T-helper 2 cell treated with Interferon-gamma antibody and Interleukin-4, amounts not matched to agents 100 ng/mL and 5 ng/mL, for 36 hours (primary cell): ENCODE data around the gene RAD54L. TPM values are rescaled to one million over a fixed set of nuclear protein-coding genes. Genes with fewer than 3 reads are reported as not detected.
"Not testable (repeated sequence)": the region's sequence is repeated elsewhere in the genome, so short reads cannot be mapped to it uniquely, and the experiment has no call there.

ENCODE experiments used
- intact Hi-C: fragments of 100-400 bp; cut with micrococcal nuclease; formaldehyde crosslinking; loops from one replicate; pipeline ENCODE4 v1.15.1; 2023
- total RNA-seq: library from RNA; stranded (reverse); gene quantifications from 2 replicates; pipeline ENCODE4 v1.2.3, GENCODE V29; 2022

Gene RAD54L
- total RNA-seq, 1 donor from 2014 or later = 50.3 TPM

DNA sequence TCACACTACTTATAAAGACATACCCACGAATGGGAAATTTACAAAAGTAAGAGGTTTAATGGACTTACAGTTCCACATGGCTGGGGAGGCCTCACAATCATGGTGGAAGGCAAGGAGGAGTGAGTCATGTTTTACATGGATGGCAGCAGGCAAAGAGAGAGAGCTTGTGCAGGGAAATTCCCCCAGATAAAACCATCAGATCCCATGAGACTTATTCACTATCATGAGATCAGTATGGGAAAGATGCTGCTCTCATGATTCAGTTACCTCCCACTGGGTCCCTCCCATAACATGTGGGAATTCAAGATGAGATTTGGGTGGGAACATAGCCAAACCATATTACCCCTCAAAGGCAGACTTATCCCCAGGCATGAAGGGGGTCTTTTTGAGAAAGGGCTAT is 8.7 kb upstream of the RAD54L start:
- intact Hi-C loops = not testable (repeated sequence)

DNA sequence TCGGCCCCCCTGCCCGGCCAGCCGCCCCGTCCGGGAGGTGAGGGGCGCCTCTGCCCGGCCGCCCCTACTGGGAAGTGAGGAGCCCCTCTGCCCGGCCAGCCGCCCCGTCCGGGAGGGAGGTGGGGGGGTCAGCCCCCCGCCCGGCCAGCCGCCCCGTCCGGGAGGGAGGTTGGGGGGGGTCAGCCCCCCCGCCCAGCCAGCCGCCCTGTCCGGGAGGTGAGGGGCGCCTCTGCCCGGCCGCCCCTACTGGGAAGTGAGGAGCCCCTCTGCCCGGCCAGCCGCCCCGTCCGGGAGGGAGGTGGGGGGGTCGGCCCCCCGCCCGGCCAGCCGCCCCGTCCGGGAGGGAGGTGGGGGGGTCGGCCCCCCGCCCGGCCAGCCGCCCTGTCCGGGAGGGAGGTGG is 5.8 kb upstream of the RAD54L start:
- intact Hi-C loops = not testable (repeated sequence)

DNA sequence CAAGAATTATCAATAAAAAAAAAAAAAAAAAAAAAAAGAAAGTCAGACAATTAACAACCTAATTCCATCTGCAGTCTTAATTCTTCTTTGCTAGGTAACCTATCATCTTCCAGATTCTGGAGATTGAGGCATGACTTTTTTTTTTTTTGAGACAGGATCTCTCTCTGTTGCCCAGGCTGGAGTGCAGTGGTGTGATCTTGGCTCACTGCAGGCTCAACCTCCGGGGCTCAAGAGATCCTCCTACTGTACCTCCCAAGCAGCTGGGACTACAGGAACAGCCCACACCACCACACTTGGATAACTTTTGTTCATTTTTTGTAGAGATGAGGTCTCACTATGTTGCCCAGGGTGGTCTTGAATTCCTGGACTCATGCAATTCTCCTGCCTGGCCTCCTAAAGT is 4.6 kb upstream of the RAD54L start:
- intact Hi-C loops = no loop called here

GRCh38 chr1:46243831-46244230 is 3.7 kb upstream of the RAD54L start:
- intact Hi-C loops = not testable (repeated sequence)

GRCh38 chr1:46244656-46245371 is 2.7 kb upstream of the RAD54L start:
- intact Hi-C loops = no loop called here

- intact Hi-C loops = loop anchor here (2.0 kb wide), 1 partner anchor 907 kb away; no protein-coding TSS in a partner anchor
These were observed 1.4 kb upstream of the RAD54L start for GRCh38 chr1:46246136-46246535.

DNA sequence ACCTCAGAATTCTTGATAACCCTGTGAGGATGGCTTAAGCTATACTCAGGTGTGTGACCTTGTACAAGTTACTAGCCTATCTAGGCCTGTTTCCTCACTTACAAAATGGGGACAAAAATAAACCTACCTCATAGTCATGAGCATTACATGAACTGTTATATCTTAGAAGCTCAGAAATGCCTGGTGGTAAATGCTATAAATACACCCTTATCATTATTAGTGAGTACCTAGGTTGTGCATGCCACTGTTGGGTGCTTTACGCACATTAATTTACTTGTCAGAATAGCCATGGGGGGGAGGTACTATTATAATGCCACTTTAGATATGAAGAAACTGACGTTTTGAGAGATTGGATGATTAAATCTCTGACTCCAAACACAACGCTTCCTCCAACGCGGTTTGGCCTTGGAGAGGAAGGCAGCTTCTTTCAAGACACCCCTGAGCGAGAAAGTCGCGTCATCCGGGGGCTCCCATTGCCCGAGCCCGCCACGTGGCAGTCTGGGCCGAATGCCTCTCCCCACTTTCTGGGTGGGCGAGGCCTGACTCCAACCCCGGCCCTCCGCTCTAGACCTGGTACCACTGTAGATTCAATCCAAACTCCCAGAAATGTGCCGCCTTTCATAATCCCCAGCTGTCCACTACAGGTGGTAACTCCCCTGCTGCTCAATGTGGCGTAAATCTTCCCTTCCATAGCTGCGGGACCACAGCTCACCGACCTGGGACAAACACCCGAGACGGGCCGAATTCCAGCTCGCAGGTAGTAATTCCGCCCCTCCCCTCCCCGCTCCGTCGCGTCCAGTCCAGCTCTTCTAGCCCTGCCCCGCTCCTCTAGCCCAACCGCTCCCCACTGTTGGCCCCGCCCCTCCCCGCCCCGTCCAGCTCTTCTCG is 771 bp upstream of the RAD54L start:
- intact Hi-C loops = loop anchor here (1.0 to 2.0 kb wide), 6 partner anchors 57 to 908 kb away; partner anchors contain the start of genes LRRC41, PIK3R3 and UQCRH

DNA sequence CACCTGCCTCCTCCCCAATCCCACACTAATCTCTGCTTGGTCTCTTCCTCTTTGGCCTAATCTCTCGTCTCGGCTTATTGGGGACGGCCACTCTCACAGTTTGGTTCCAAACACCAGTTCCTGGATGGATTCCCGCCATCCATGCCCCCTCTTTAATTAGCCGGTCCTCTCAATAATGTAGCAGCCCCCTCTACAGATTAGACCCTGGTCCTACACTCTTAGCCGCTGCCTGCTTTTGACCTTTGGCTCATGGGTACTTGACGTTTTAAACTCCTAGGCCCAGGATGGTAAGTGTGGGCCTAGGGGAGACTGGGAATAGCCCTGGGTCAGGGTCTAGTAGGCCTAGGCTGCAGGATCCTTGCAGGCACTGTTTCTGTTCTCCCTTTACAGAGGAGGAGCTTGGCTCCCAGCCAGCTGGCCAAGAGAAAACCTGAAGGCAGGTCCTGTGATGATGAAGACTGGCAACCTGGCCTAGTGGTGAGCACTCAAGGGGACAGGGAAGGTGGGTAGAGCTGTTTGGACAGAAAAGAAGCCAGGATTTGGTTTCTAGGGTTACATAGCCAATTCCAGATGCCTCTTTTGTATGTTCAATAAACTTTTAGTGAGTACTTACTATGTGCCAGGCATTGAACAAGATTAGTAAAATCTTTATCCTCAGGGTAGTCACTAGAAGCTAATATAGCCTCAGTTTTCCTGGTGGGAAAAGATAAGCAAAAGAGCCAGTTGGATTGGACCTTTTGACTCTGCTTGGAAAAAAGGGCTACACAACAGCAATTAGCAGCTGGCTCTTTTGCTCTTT is 758 bp downstream of the RAD54L start:
- intact Hi-C loops = no loop called here

GRCh38 chr1:46254668-46255067 is 7.1 kb downstream of the RAD54L start:
- intact Hi-C loops = no loop called here

GRCh38 chr1:46256523-46256922 is 9.0 kb downstream of the RAD54L start:
- intact Hi-C loops = no loop called here

DNA sequence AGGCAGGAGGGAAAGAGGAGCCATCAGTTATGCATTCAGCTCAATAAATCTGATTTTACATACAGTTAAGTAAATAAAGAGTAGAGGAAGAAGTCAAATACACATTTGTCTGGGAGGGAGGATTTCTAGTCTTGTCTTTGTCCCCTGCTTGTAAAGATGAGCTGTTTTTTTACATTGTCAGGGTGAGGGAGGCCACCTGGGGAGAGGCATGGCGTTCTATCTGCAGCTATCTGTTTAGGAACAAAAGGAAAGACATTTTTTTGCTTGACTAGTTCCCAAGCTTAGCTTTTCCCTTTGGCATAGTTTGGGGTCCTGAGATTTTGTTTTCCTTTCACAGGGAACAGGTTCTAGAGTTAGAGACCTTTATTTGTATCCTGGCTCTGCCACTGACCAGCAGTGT is 14.9 kb downstream of the RAD54L start:
- intact Hi-C loops = no loop called here

GRCh38 chr1:46263146-46263545 is 15.6 kb downstream of the RAD54L start:
- intact Hi-C loops = no loop called here

GRCh38 chr1:46268578-46268977 is 21.0 kb downstream of the RAD54L start:
- intact Hi-C loops = no loop called here

- intact Hi-C loops = no loop called here
These were observed 26.9 kb downstream of the RAD54L start for GRCh38 chr1:46274225-46275029.

- intact Hi-C loops = no loop called here
These were observed 27.4 kb downstream of the RAD54L start for GRCh38 chr1:46275030-46275337.

DNA sequence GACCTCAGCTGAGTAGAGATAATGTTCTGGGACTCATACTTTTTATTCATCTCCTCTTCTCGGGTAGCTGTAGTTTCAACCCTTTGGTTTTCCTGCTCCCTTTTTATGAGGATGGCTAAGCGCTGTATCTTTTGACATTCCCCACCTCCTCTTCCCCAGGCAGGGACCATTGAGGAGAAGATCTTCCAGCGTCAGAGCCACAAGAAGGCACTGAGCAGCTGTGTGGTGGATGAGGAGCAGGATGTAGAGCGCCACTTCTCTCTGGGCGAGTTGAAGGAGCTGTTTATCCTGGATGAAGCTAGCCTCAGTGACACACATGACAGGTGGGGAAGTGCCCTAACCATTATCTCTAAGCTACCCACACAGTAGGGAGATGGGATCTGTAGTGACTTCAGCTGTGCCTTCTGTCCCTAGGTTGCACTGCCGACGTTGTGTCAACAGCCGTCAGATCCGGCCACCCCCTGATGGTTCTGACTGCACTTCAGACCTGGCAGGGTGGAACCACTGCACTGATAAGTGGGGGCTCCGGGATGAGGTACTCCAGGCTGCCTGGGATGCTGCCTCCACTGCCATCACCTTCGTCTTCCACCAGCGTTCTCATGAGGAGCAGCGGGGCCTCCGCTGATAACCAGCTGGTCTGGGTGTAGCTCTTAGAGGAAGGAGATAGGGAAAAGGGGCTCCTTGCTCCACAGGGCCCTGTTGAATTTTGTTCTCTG is 30.3 kb downstream of the RAD54L start:
- intact Hi-C loops = no loop called here

DNA sequence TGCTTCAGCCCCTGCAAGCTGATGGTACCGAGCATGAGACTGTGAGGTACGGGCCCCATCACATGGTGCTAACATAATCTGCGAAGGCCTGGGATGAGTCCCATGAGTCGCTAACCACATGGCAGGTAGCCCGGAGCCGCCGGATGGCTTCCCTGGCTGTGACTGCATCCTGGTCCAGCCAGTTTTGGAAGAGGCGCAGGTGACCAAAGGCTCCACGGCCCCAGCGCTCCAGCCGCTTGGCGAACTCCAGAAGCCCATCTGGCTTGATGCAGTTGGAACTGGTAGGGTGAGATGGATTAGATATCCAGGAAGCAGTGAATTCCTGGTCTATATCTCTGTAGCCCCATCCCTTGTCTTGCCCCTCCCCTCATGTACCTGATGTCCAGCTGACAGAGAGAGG is 31.2 kb downstream of the RAD54L start:
- intact Hi-C loops = no loop called here

- intact Hi-C loops = no loop called here
These were observed 32.5 kb downstream of the RAD54L start for GRCh38 chr1:46280092-46280491.

GRCh38 chr1:46281021-46281420 is 33.5 kb downstream of the RAD54L start:
- intact Hi-C loops = no loop called here

- intact Hi-C loops = no loop called here
These were observed 36.5 kb downstream of the RAD54L start for GRCh38 chr1:46284058-46284457.
